Neuron (in vitro differentiated cells): ENCODE data around the gene LRPAP1.

Source experiments
- H2AFZ ChIP-seq: one replicate; pipeline ENCODE4 v1.6.1; 2013; ENCODE audit warnings: low read depth, mild to moderate bottlenecking, inconsistent platforms, low read length, moderate library complexity
- H3K27me3 ChIP-seq: one replicate; pipeline ENCODE4 v1.6.1; 2013; ENCODE audit warnings: low read length; ENCODE audit not compliant: insufficient read depth
- H3K36me3 ChIP-seq: one replicate; pipeline ENCODE4 v1.6.1; 2013; ENCODE audit warnings: low read length; ENCODE audit not compliant: insufficient read depth
- H3K4me1 ChIP-seq: one replicate; pipeline ENCODE4 v1.6.1; 2013; ENCODE audit warnings: low read length; ENCODE audit not compliant: insufficient read depth
- H3K4me3 ChIP-seq: 2 replicates; pipeline ENCODE4 v1.5.1; 2013; ENCODE audit warnings: mild to moderate bottlenecking, low read length, moderate library complexity
- H3K9me3 ChIP-seq: one replicate; pipeline ENCODE4 v1.6.1; 2013; ENCODE audit warnings: low read length

The LRPAP1 gene

GRCh38 chr4:3502941-3503936 lies 29.0 kb downstream of the LRPAP1 start:
- Histone ChIP-seq H3K27me3 (no peaks in the 10 kb centered on the region), H3K36me3 (peaks cover 53% of the 10 kb centered on the region), H3K4me1 (no peaks in the 10 kb centered on the region), H2AFZ (no peak overlapping the region), H3K9me3 (no peaks in the 10 kb centered on the region), H3K4me3 (no peak overlapping the region)

GRCh38 chr4:3501825-3502425 lies 30.3 kb downstream of the LRPAP1 start:
- Histone ChIP-seq H3K27me3 (no peaks in the 10 kb centered on the region), H2AFZ (no peak overlapping the region), H3K9me3 (no peaks in the 10 kb centered on the region), H3K4me1 (no peaks in the 10 kb centered on the region), H3K36me3 (peaks cover 44% of the 10 kb centered on the region), H3K4me3 (no peak overlapping the region)

DNA sequence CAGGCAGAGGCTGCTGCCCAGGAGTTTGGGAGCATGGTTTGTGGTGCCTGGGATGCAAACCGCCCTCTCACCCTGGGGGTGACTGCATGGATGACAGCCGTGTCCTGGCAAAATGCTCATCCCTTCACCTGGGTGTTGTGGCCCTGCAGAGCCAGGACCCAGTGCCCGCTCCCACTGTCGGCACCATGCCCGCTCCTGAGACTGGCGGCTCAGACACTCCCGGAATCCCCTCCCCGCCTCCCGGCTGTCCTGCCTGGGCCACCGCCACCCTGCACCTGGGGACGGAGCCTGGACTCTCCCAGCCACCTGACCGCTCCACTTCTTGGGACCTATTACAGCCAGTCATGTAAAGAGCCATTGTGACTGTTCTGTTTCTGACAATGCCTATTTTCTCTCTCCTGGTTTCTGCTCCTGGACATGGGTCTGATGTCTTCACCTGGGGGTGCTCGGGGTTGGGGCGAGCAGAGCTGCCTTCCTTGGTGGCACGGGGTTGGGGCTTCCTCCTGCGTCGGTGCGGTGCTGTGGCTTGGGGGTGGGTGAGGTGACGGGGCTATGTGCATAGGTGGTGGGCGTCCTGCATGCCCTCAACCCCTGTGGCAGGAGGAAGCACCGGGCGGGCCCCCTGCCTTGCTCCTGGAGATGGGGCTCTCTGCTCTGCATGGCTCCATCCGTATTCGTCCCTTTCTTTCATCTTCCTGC lies 30.9 kb downstream of the LRPAP1 start:
- H3K4me3 ChIP-seq, result no peak overlapping the region
- H3K36me3 ChIP-seq, result peaks cover 39% of the 10 kb centered on the region
- no peak overlapping the region for H2AFZ ChIP-seq

DNA sequence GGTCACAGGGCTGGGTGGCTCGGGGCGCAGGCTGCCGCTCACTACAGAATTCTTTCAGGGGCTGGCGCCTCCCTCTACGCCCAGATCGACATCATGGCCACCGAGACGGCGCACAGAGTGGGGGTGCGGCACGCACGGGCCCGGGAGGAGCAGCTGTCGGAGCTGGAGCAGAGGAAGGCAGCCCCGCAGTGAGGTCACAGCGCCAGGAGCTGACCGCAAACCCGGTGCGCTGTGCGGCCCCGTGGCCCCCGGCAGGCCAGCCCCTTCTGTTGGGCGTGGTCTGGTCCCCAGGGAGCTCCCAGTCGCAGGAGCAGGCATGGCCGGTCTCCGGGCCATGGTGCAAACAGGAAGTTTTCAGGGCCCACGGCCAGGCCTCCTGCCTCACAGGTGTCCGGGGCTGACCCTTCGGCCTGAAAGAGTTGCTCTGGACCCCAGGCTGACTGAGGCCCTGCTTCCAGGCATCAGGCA lies 31.6 kb downstream of the LRPAP1 start:
- Histone ChIP-seq H3K36me3 (peaks cover 38% of the 10 kb centered on the region), H3K9me3 (no peaks in the 10 kb centered on the region), H2AFZ (no peak overlapping the region), H3K4me1 (no peaks in the 10 kb centered on the region), H3K27me3 (no peaks in the 10 kb centered on the region), H3K4me3 (no peak overlapping the region)

More for the DNA sequence above, 30.9 kb downstream of the LRPAP1 start:
- no peaks in the 10 kb centered on the region for H3K4me1 ChIP-seq
- no peaks in the 10 kb centered on the region for H3K27me3 ChIP-seq
- no peaks in the 10 kb centered on the region for H3K9me3 ChIP-seq

DNA sequence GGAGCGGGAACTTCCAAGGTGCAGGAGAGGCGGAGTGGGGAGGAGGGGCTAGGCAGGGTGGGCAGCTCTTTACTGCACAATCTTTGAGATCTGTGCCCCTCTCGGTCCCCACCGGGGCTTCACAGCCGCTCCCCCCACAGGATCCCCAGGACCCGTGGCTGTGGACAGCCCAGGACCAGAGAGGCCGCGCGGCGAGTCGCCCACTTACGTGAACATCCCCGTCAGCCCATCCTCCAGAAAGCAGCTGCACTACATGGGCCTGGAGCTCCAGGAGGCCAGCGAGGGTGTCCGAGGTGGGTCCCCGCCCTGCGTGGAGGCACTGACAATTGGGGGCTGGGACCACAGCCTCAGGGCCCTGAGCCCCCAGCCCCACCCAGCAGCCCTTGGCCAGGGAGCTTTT lies 32.1 kb downstream of the LRPAP1 start:
- Histone ChIP-seq H3K4me1 (peaks cover 2% of the 10 kb centered on the region), H3K4me3 (no peak overlapping the region), H3K36me3 (peaks cover 32% of the 10 kb centered on the region), H3K27me3 (no peaks in the 10 kb centered on the region), H3K9me3 (no peaks in the 10 kb centered on the region), H2AFZ (no peak overlapping the region)

DNA sequence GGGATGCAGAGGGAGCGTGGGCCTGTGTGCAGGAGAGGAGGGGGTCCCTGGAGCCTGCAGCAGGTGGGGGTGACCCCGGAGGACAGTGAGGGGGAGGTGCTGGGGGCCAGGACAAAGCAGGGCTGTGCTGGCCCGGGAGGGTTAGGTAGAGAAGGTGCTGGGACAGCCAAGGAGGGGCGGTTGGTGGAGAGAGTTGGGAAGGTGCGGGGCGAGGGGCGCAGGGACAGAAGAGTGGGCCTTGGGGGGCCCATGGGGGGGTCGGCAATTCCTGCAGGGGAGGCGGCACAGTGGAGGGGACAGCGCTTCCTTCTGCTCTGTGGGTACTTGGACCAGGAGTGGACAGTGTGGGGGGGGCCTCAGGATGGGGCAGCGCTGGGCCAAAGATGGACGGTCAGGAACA lies 32.5 kb downstream of the LRPAP1 start:
- Histone ChIP-seq H3K4me3 (no peak overlapping the region), H3K27me3 (no peaks in the 10 kb centered on the region), H3K9me3 (no peaks in the 10 kb centered on the region), H3K4me1 (peaks cover 6% of the 10 kb centered on the region), H2AFZ (no peak overlapping the region), H3K36me3 (peaks cover 30% of the 10 kb centered on the region)

GRCh38 chr4:3498901-3499510 lies 33.2 kb downstream of the LRPAP1 start:
- peaks cover 13% of the 10 kb centered on the region for H3K4me1 ChIP-seq
- no peaks in the 10 kb centered on the region for H3K9me3 ChIP-seq
- H3K27me3 ChIP-seq, result no peaks in the 10 kb centered on the region
- H3K36me3 ChIP-seq, result peaks cover 27% of the 10 kb centered on the region
- no peak overlapping the region for H3K4me3 ChIP-seq
- H2AFZ ChIP-seq, result no peak overlapping the region

DNA sequence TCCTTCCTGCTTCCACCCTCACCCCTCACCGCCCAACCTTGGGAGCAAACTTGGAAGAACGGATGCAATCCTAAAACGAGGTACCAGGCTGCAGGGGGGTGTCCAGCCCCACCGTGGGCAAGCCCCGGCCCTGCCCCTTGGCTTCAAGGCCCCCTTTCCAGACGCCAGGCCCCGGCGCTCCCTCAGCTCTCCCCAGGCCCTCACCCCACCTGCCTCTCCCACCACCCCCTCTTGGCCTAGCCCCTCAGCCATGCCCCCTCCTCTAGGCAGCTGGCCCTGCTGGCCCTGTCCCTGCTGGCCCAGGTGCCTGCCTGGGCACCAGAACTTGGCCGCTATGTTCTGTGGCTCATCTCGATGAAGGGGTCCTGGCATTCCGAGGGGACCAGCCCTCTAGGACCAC lies 33.8 kb downstream of the LRPAP1 start:
- no peaks in the 10 kb centered on the region for H3K27me3 ChIP-seq
- peaks cover 17% of the 10 kb centered on the region for H3K4me1 ChIP-seq
- no peaks in the 10 kb centered on the region for H3K9me3 ChIP-seq
- no peak overlapping the region for H2AFZ ChIP-seq
- no peak overlapping the region for H3K4me3 ChIP-seq
- peaks cover 21% of the 10 kb centered on the region for H3K36me3 ChIP-seq

DNA sequence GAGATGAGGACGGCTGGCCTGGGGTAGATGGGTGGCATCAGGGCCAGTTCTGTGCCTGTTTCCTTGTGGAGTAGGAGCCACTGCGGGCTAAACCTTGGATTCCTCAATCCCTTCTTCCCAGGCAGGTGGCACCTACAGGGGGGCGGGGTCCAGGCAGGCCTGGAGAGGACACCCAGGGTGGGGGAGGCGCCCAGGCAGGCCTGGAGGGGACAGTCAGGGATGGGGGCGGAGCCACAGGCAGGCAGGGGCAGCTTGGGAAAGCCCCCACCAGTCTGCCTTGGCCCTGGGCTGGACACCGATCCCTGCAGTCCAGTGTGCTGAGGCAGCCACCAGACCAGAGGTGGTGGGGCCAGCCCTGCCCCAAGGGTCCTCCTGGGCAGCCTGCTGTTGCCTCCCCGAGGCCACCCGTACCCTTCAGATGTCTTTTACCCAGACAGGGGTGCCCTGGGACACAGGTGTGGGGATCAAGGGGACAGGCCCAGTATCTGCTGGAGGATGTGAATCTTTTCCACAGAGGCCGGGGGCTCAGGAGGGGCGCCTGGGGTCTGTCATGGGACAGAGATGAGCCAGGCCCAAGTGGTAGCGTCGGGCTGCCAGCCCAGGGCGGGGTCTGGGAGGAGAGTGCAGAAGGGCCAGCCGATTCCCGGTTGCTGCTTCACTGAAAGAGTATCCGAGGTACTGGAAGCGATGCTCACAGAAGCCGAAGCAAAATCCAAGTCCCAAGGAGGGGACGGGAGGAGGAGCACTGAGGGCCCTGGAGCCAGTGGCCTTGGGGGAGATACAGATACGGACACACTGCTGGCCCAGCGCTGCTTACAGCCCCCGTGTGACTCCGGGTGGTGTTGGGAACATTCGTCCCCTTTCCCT lies 34.5 kb downstream of the LRPAP1 start:
- Histone ChIP-seq H3K4me3 (no peak overlapping the region), H3K9me3 (no peaks in the 10 kb centered on the region), H2AFZ (no peak overlapping the region), H3K27me3 (no peaks in the 10 kb centered on the region), H3K36me3 (peaks cover 17% of the 10 kb centered on the region), H3K4me1 (peaks cover 17% of the 10 kb centered on the region)

- Histone ChIP-seq H3K9me3 (no peaks in the 10 kb centered on the region), H2AFZ (no peak overlapping the region), H3K27me3 (no peaks in the 10 kb centered on the region), H3K4me1 (peaks cover 17% of the 10 kb centered on the region), H3K36me3 (peaks cover 11% of the 10 kb centered on the region), H3K4me3 (no peak overlapping the region)
Observed at GRCh38 chr4:3497095-3497494, 35.1 kb downstream of the LRPAP1 start.

GRCh38 chr4:3496021-3496420 lies 36.2 kb downstream of the LRPAP1 start:
- Histone ChIP-seq H3K36me3 (peaks cover 5% of the 10 kb centered on the region), H3K4me1 (peaks cover 17% of the 10 kb centered on the region), H3K27me3 (no peaks in the 10 kb centered on the region), H3K4me3 (no peak overlapping the region), H3K9me3 (no peaks in the 10 kb centered on the region), H2AFZ (no peak overlapping the region)
